ENCODE measurements around the gene WDR46. TPM values are rescaled to one million over a fixed set of nuclear protein-coding genes. Genes with fewer than 3 reads are reported as not detected.
A peak's percentile ranks its signal among the peaks of the same experiment; 100 is the strongest.

The WDR46 gene
- total and polyA plus RNA-seq, 10 donors: 30.5 to 101 (median 48.1) TPM

- Histone ChIP-seq H3K27ac (peak overlapping the region in 6 of 8 donors; percentile 95 to 99 (median 98)), H3K9me3 (no peaks in the 10 kb centered on the region), H3K36me3 (peaks cover 0 to 86% (median 64%) of the 10 kb centered on the region in 6 donors), H3K4me3 (peak overlapping the region in 3 of 8 donors; percentile 6 to 80 (median 8)), H3K4me1 (peaks cover 45 to 73% (median 62%) of the 10 kb centered on the region in 6 donors), H3K27me3 (replicated peaks in 1 of 7) (no peaks in the 10 kb centered on the region)
- peak; percentile 55 to 70 (median 61) for TF ChIP-seq POLR2AphosphoS5 (IDR thresholded peaks at IDR 0.05)
- no peak for TF ChIP-seq CTCF (IDR thresholded peaks at IDR 0.05 in 8 of 11, conservative IDR thresholded peaks at IDR 0.05 in 3 of 11)
- intact Hi-C loops (cut with DNase I; ENCODE audit: low total_unique reads): no loop called here
- DNase-seq: peak; percentile 80
- WGBS, 5 donors: 64 to 84% (median 72%) methylated on average over 11 to 13 of the region's 13 CpGs
Measured at GRCh38 chr6:33279257-33279695, 9.8 kb downstream of the WDR46 start.

- DNase-seq: peak; percentile 68
- intact Hi-C loops (cut with DNase I; ENCODE audit: low total_unique reads): no loop called here
- H3K9me3 ChIP-seq: no peaks in the 10 kb centered on the region
- H3K4me3 ChIP-seq: peak overlapping the region in 3 of 8 donors; percentile 80 to 86 (median 80)
- TF ChIP-seq POLR2AphosphoS5 (IDR thresholded peaks at IDR 0.05) (no peak), CTCF (IDR thresholded peaks at IDR 0.05 in 8 of 11, conservative IDR thresholded peaks at IDR 0.05 in 3 of 11) (no peak), POLR2A (IDR thresholded peaks at IDR 0.05) (no peak)
- H3K27me3 ChIP-seq (replicated peaks in 1 of 7): no peaks in the 10 kb centered on the region
- H3K36me3 ChIP-seq: peaks cover 0 to 86% (median 64%) of the 10 kb centered on the region in 6 donors
- WGBS, 5 donors: 75 to 98% (median 89%) methylated on average over 3 of the region's 3 CpGs
- peaks cover 50 to 78% (median 66%) of the 10 kb centered on the region in 6 donors for H3K4me1 ChIP-seq
- H3K27ac ChIP-seq: peak overlapping the region in 7 of 8 donors; percentile 94 to 99 (median 97)
Measured at GRCh38 chr6:33278810-33279209, 10.2 kb downstream of the WDR46 start.

GRCh38 chr6:33278392-33278741, 10.7 kb downstream of the WDR46 start:
- TF ChIP-seq POLR2AphosphoS5 (IDR thresholded peaks at IDR 0.05): no peak
- TF ChIP-seq CTCF (IDR thresholded peaks at IDR 0.05 in 8 of 11, conservative IDR thresholded peaks at IDR 0.05 in 3 of 11): no peak
- TF ChIP-seq POLR2A (IDR thresholded peaks at IDR 0.05): no peak
- H3K4me1 ChIP-seq: peaks cover 54 to 83% (median 71%) of the 10 kb centered on the region in 6 donors

GRCh38 chr6:33277663-33278391, 11.2 kb downstream of the WDR46 start:
- H3K27me3 ChIP-seq (replicated peaks in 1 of 7): no peaks in the 10 kb centered on the region
- TF ChIP-seq POLR2A (IDR thresholded peaks at IDR 0.05) (no peak), CTCF (IDR thresholded peaks at IDR 0.05 in 8 of 11, conservative IDR thresholded peaks at IDR 0.05 in 3 of 11) (no peak), POLR2AphosphoS5 (IDR thresholded peaks at IDR 0.05) (peak in 1 of 3 donors; percentile 15)
- DNase-seq: peak; percentile 88
- H3K36me3 ChIP-seq: peaks cover 0 to 86% (median 59%) of the 10 kb centered on the region in 6 donors
- intact Hi-C loops (cut with DNase I; ENCODE audit: low total_unique reads): no loop called here
- H3K4me3 ChIP-seq: peak overlapping the region; percentile 74 to 87 (median 80)
- 12 to 40% (median 25%) methylated on average over 29 to 39 of the region's 39 CpGs for WGBS, 5 donors
- peaks cover 59 to 88% (median 76%) of the 10 kb centered on the region in 6 donors for H3K4me1 ChIP-seq
- peak overlapping the region; percentile 94 to 99 (median 97) for H3K27ac ChIP-seq
- no peaks in the 10 kb centered on the region for H3K9me3 ChIP-seq

More at GRCh38 chr6:33278392-33278741, 10.7 kb downstream of the WDR46 start:
- H3K4me3 ChIP-seq: peak overlapping the region in 5 of 8 donors; percentile 74 to 86 (median 80)
- H3K36me3 ChIP-seq: peaks cover 0 to 86% (median 62%) of the 10 kb centered on the region in 6 donors
- no peak for DNase-seq
- H3K27me3 ChIP-seq (replicated peaks in 1 of 7): no peaks in the 10 kb centered on the region
- peak overlapping the region; percentile 94 to 99 (median 97) for H3K27ac ChIP-seq
- no peaks in the 10 kb centered on the region for H3K9me3 ChIP-seq
- intact Hi-C loops (cut with DNase I; ENCODE audit: low total_unique reads): no loop called here
- 75 to 85% (median 80%) methylated on average over 8 to 9 of the region's 9 CpGs for WGBS, 5 donors

All from spleen (tissue), 11 donors.